K562 (cell line): ENCODE results near the gene PIP4K2C. TPM values are rescaled to one million over a fixed set of nuclear protein-coding genes. Genes with fewer than 3 reads are reported as not detected.
A peak's percentile ranks its signal among the peaks of the same experiment; 100 is the strongest.

Experiments
- CBX3 ChIP-seq, 2 experiments: IDR thresholded peaks; 1 replicate in 1 of 2; 2 replicates in 1 of 2; pipeline ENCODE4 v1.6.1; 2012; ENCODE audit warnings: inconsistent platforms in 2 of 2, low read length in 2 of 2, borderline replicate concordance in 1 of 2, control low read depth in 1 of 2
- CTCF ChIP-seq, 3 experiments: IDR thresholded peaks in 2 of 3; conservative IDR thresholded peaks in 1 of 3; 2 replicates each; pipeline ENCODE4 v1.5.1; 2011 to 2012; ENCODE audit warnings: low read length in 3 of 3, mild to moderate bottlenecking in 3 of 3, control low read depth in 2 of 3, improper control_type of control experiment in 1 of 3, inconsistent platforms in 1 of 3, low read depth in 1 of 3, mixed read lengths in 1 of 3, moderate library complexity in 1 of 3; ENCODE audit not compliant: insufficient read depth in 2 of 3
- E2F6 ChIP-seq, 2 experiments: IDR thresholded peaks; 2 replicates each; pipeline ENCODE4 v1.6.1; 2011; ENCODE audit warnings: borderline replicate concordance in 1 of 2, control low read depth in 1 of 2, low read depth in 1 of 2, low read length in 1 of 2, mild to moderate bottlenecking in 1 of 2, mixed read lengths in 1 of 2, moderate library complexity in 1 of 2; ENCODE audit not compliant: insufficient read depth in 1 of 2, insufficient read length in 1 of 2, poor library complexity in 1 of 2, severe bottlenecking in 1 of 2; ENCODE audit errors: extremely low read depth in 1 of 2
- ELF1 ChIP-seq: fragments of 200-800 bp; sonication (Bioruptor generic); IDR thresholded peaks from 2 replicates; pipeline ENCODE4 v1.6.1; 2016; ENCODE audit warnings: missing genetic modification characterization, missing compliant biosample characterization
- FOXP4 ChIP-seq: sonication (generic); formaldehyde crosslinking; IDR thresholded peaks from 2 replicates; pipeline ENCODE4 v1.8.0; 2022; ENCODE audit warnings: mild to moderate bottlenecking, missing genetic modification reagents, borderline replicate concordance
- HMGN3 ChIP-seq: IDR thresholded peaks from 2 replicates; pipeline ENCODE4 v1.6.1; 2011; ENCODE audit warnings: borderline replicate concordance, low read depth, mild to moderate bottlenecking, mixed read lengths, low read length; ENCODE audit not compliant: insufficient read length; ENCODE audit errors: extremely low read depth
- NR1H2 ChIP-seq: sonication (generic); formaldehyde crosslinking; IDR thresholded peaks from 2 replicates; pipeline ENCODE4 v1.4.0; 2020; ENCODE audit warnings: mild to moderate bottlenecking, missing genetic modification reagents
- PKNOX1 ChIP-seq: fragments of 450-650 bp; IDR thresholded peaks from 2 replicates; pipeline ENCODE4 v1.6.1; 2016
- SP2 ChIP-seq: IDR thresholded peaks from 2 replicates; pipeline ENCODE4 v1.6.1; 2011; ENCODE audit warnings: mild to moderate bottlenecking, low read depth, low read length, moderate library complexity; ENCODE audit not compliant: poor library complexity, severe bottlenecking; ENCODE audit errors: extremely low read depth
- SPI1 ChIP-seq: IDR thresholded peaks from 2 replicates; pipeline ENCODE4 v1.6.1; 2011; ENCODE audit warnings: low read depth, low read length, control low read depth, borderline replicate concordance
- SUPT5H ChIP-seq: fragments of 450-650 bp; IDR thresholded peaks from 2 replicates; pipeline ENCODE4 v1.6.1; 2016
- ZNF592 ChIP-seq: fragments of 450-650 bp; IDR thresholded peaks from 2 replicates; pipeline ENCODE4 v1.6.1; 2017; ENCODE audit warnings: antibody characterized with exemption, mild to moderate bottlenecking
- polyA plus RNA-seq, 8 experiments: library from polyadenylated mRNA; depleted of rRNA in 4 of 8; stranded (reverse) in 5 of 8; unstranded in 3 of 8; fragments of >200 nt; fragmentation: Nextera tagmentation in 2 of 8; fragmentation: Illumina TruSeq in 1 of 8; extraction: Ambion mirVana in 2 of 8; extraction: Trizol in 1 of 8; gene quantifications; 2 replicates each; pipeline versions ENCODE4 v1.2.1 to v1.2.3, GENCODE V29; 2011 to 2014; ENCODE audit warnings: inconsistent platforms in 1 of 8, missing spikeins in 1 of 8
- total RNA-seq, 7 experiments: library from RNA; depleted of rRNA in 6 of 7; stranded (reverse); fragments of >200 nt in 6 of 7; fragmentation: Illumina TruSeq in 2 of 7; extraction: Trizol in 2 of 7; gene quantifications; 2 replicates each; pipeline versions ENCODE4 v1.2.1 to v1.2.3, GENCODE V29; 2011 to 2021; ENCODE audit warnings: low replicate concordance in 1 of 7

PIP4K2C gene
- total and polyA plus RNA-seq, 9 of the 15 experiments (the other 6 are each of a cell fraction or from before 2014, with no cell fraction given) = 9.0 to 41.4 (median 18.3) TPM

- TF ChIP-seq CTCF (IDR thresholded peaks at IDR 0.05 in 2 of 3, conservative IDR thresholded peaks at IDR 0.05 in 1 of 3; ENCODE audit: insufficient read depth in 2 of 3, low read depth in 1 of 3, low read length in 3 of 3) (peak in 1 of 3 experiments; percentile 26; a peak in 2 of 6 replicates), NR1H2 (0 out of 2 replicates have a peak, but pooled peaks have one; percentile 21), E2F6 (IDR thresholded peaks at IDR 0.05; ENCODE audit: borderline replicate concordance in 1 of 2, extremely low read depth in 1 of 2, insufficient read depth in 1 of 2, insufficient read length in 1 of 2, low read depth in 1 of 2, low read length in 1 of 2, poor library complexity in 1 of 2, severe bottlenecking in 1 of 2) (peak in 1 of 2 experiments; percentile 45), FOXP4 (CRISPR knock-in tag) (no peak), SPI1 (no peak), ELF1 (0 out of 2 replicates have a peak, but pooled peaks have one; percentile 15), PKNOX1 (0 out of 2 replicates have a peak, but pooled peaks have one; percentile 2), ZNF592 (0 out of 2 replicates have a peak, but pooled peaks have one; percentile 50), HMGN3 (peak; percentile 69), SUPT5H (peak; percentile 70), SP2 (peak; percentile 10), CBX3 (IDR thresholded peaks at IDR 0.05; ENCODE audit: borderline replicate concordance in 1 of 2, low read length in 2 of 2) (peak in 1 of 2 experiments; percentile 5; a peak in 1 of 3 replicates)
Observed at GRCh38 chr12:57546438-57547287, 44.3 kb upstream of the PIP4K2C start, which contains the start of gene DCTN2 (continued).
